GM10248 (cell line): ENCODE results near the gene MFNG.

Experiments used
- CTCF ChIA-PET: fragments of 300-600 bp; sonication (Branson Sonifier 250); formaldehyde crosslinking; extraction: SDS; loops from one replicate; lab custom pipeline; 2021; ENCODE audit warnings: antibody characterized with exemption; lab: Yijun Ruan, JAX
- POLR2A ChIA-PET: fragments of 350-650 bp; sonication (Branson Sonifier 250); formaldehyde crosslinking; extraction: SDS; loops from one replicate; lab custom pipeline; 2020; ENCODE audit warnings: antibody characterized with exemption; lab: Yijun Ruan, JAX
- DNase-seq: peaks from one replicate; pipeline ENCODE4 v3.0.0; 2012; ENCODE audit errors: extremely low spot score
- TF ChIP-seq, protein P1 (sequence below): IDR thresholded peaks from 2 replicates; pipeline ENCODE4 v1.5.1; 2012; ENCODE audit warnings: mild to moderate bottlenecking, low read depth; ENCODE audit errors: extremely low read depth, missing control alignments, control extremely low read depth

MFNG gene

DNA sequence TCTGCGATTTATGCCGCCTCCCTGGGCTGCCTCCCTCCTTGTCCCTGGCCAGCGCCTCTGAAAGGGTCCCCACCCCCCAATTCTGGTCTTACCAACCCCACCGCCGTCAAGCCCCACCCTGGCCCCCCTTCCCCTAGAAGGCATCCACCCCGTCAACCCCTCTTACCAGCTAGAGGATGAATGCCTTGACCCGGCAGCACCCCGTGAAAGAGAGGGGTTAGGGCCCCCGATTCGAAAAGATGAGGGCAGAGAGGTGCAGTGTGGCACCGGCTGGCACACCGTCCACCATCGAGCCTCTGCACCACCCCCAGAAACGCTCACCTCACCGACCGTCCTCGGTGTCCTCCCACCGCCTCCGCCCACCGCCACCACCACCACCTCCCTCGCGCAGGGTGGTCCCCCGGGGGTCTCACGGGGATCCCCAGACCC is 59.5 kb downstream of the MFNG start:
- TF ChIP-seq, protein P1, sequence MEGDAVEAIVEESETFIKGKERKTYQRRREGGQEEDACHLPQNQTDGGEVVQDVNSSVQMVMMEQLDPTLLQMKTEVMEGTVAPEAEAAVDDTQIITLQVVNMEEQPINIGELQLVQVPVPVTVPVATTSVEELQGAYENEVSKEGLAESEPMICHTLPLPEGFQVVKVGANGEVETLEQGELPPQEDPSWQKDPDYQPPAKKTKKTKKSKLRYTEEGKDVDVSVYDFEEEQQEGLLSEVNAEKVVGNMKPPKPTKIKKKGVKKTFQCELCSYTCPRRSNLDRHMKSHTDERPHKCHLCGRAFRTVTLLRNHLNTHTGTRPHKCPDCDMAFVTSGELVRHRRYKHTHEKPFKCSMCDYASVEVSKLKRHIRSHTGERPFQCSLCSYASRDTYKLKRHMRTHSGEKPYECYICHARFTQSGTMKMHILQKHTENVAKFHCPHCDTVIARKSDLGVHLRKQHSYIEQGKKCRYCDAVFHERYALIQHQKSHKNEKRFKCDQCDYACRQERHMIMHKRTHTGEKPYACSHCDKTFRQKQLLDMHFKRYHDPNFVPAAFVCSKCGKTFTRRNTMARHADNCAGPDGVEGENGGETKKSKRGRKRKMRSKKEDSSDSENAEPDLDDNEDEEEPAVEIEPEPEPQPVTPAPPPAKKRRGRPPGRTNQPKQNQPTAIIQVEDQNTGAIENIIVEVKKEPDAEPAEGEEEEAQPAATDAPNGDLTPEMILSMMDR = no peak

DNA sequence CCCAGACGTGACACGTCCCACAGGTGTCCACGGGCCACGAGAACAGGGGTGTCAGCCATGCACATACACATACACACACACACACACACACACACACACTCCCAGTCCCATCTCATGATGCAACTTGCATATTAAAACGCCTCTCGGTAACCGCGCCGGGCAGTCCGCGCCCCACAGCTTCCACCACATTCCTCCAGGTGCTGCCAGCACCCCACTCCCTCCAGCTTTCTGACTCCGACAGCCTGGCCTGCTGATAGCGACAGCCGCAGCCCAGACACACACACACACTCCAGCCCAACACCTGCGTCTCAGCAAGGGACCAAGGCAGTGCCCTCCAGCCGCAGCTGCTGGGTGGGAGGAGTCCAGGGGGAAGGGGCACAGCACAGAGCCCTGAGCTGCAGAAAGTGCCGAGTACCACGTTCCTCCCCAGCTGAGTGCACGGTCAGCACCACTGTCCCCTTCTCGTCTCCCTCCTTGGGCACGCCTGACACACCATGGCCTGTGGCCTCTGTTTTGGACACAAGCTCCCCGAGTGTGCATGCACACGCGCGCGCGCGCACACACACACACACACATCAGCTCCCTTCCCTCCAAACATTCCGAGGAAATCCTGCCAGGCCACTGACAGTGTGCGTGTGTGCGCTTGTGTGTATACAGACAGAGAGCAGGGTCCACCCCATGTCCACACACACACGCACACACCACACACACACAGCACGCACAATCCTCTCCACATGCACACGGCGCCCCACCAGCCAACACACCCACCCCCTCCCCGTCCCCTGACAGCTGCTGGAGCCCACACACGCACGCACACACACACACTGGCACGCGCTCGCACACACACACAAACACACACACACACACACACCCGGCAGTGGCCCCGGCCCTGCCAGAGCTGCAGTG is 60.1 kb downstream of the MFNG start:
- POLR2A ChIA-PET = no interaction called here

More for the DNA sequence above, 59.5 kb downstream of the MFNG start:
- POLR2A ChIA-PET = no interaction called here
- no peak for DNase-seq
- CTCF ChIA-PET = interaction anchor here (1.8 kb wide), 1 partner anchor 109 kb away, joined by 4 read pairs; no protein-coding TSS in a partner anchor

DNA sequence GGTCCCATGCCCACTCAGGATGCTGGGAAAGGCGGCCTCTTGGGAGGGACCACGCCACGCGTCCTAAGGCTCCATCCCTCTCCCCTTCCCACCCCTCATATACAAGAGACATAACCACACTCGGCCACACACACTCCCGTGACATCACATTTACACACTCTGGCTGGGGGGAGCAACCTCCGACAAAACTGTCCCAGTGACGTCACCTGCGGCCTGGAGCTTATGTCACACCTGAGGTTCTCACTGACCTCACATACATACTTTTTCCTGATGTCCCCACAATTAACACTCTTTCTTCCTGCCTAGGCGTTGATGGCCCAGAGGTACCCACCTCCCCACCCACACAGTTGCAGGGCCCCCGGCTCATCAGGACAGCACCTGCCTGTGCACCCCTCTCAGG is 60.8 kb downstream of the MFNG start:
- TF ChIP-seq, protein P1 = no peak
- no peak for DNase-seq
- POLR2A ChIA-PET = no interaction called here
- CTCF ChIA-PET = interaction anchor here (1.1 to 1.8 kb wide), 2 partner anchors 31 to 108 kb away, joined by 3 to 4 read pairs; no protein-coding TSS in a partner anchor

More for the DNA sequence above, 60.1 kb downstream of the MFNG start:
- no peak for DNase-seq
- TF ChIP-seq, protein P1 = no peak
- CTCF ChIA-PET = interaction anchor here (1.1 to 1.8 kb wide), 2 partner anchors 30 to 109 kb away, joined by 3 to 4 read pairs; no protein-coding TSS in a partner anchor

DNA sequence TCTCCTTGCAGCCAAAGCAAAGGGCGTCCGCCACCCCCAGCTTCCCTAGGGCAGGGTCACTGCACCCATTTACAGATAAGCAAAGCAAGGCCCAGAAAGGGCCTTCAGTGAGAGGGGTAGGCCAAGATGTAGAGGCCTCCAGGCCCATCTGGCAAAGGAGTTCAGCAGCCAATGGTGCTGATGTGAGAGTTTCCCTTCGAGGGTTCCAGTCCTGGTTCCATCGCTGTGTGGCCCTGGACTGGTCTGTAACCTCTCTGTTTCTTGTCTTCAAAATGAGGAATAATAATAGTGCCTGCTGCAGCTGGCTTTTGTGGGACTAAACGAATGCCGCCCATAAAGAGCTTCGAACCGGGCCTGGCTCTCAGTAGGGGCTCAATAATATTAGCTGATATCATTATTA is 62.9 kb downstream of the MFNG start:
- ChIA-PET CTCF (interaction anchor here (1.6 kb wide), 1 partner anchor 106 kb away, joined by 7 read pairs; no protein-coding TSS in a partner anchor), POLR2A (no interaction called here)
- no peak for DNase-seq
- TF ChIP-seq, protein P1 = no peak

DNA sequence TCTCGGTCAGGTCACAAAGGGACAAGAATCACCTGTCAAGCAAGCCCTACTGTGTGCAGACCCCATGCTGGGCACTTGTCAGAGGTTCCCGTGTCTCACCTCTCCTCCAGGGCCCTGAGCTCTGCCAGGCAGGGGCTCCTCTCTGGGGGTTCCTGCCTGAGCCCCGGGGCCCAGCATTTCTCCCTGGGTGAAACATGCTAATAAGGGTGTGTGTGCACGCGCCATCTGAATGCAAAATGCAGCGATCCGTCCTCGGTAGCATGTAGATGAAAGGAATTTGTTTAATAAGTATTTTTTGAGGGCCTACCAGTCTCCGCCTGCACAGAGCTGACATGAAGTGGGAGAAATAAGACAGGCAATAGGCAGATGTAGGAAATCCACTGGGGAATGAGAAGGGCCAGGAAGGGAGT is 64.7 kb downstream of the MFNG start:
- TF ChIP-seq, protein P1 = no peak
- POLR2A ChIA-PET = no interaction called here
- no peak for DNase-seq
- CTCF ChIA-PET = interaction anchor here (1.2 kb wide), 1 partner anchor 161 kb away, joined by 3 read pairs; no protein-coding TSS in a partner anchor

DNA sequence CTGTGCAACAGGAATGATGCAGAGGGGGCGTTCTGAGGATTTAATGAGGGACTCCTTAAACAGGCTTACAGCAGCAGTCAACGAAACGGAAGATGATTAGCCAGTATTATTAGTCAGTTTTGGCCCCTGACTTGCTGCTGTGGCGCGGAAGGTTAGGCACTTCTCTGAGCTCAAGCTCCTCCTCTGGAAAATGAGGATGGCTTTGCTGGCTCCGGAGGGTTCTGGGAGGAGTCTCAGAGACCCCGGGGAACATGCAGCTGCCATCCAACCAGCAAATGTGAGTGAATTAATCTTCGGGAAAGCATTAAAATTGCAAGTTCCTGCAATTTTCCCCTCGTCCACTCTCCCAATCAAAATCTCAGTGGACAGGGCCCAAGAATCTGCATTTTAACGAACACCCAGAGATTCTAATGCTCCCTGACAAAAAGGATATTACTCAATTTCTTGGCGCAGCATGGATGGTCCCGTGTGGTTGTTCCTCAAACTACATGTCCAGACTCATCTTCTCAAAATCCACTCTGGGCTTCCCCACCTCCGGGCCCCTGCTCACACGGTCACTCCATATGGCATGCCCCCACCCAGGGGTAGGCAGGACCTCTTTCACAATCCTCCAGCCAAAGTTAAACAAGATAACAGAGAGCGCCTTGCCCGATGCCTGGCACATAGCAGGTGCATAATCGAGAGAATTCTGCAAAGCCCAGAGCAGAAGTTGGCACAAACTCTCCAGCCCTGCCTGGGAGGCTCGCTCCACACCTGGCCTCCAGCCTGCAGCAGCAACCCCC is 65.3 kb downstream of the MFNG start:
- TF ChIP-seq, protein P1 = no peak
- no peak for DNase-seq
- ChIA-PET CTCF (interaction anchor here (1.2 kb wide), 1 partner anchor 160 kb away, joined by 3 read pairs; no protein-coding TSS in a partner anchor), POLR2A (no interaction called here)
